HepG2 (cell line): Measurements from ENCODE around the gene THBD. TPM values are rescaled to one million over a fixed set of nuclear protein-coding genes. Genes with fewer than 3 reads are reported as not detected.

Experiments used
- ATAC-seq: fragments of 200-7000 bp; cut with Tn5 transposase; 3 replicates; pipeline ENCODE4 v1.9.1; 2020; ENCODE audit warnings: mild to moderate bottlenecking, moderate library complexity
- BruUV-seq: library from RNA; stranded (reverse); fragments of 400-500 nt; replicated peaks from 2 replicates; lab custom pipeline; 2021; lab: Mats Ljungman, UMichigan
- CTCF ChIA-PET: fragments of 300-600 bp; formaldehyde crosslinking; extraction: SDS; loops from one replicate; lab custom pipeline; 2021; ENCODE audit warnings: low total read pairs, inconsistent platforms, low intra/inter-chr PET ratio; lab: Yijun Ruan, JAX
- POLR2A ChIA-PET: fragments of 350-600 bp; sonication (Branson Sonifier 250); formaldehyde crosslinking; loops from one replicate; lab custom pipeline; 2020; ENCODE audit warnings: antibody characterized with exemption, inconsistent platforms; lab: Yijun Ruan, JAX
- DNase-seq: peaks from one replicate; pipeline ENCODE4 v3.0.0-alpha.2; 2015; ENCODE audit warnings: low spot score
- FAIRE-seq: peaks from 3 replicates; lab custom pipeline; 2011; peaks lifted over from hg19 to GRCh38; lab: Jason Lieb, UNC
- H2AFZ ChIP-seq: one replicate; pipeline ENCODE4 v1.6.1; 2011; ENCODE audit warnings: low read length, inconsistent platforms
- H3K27ac ChIP-seq: fragments of 300-600 bp; 3 replicates; pipeline ENCODE4 v1.8.0; 2011; ENCODE audit warnings: mixed run types, mild to moderate bottlenecking, mixed read lengths, low read length, inconsistent platforms; ENCODE audit not compliant: insufficient read depth; ENCODE audit errors: extremely low read length
- H3K27me3 ChIP-seq, 2 experiments: fragments of 200-600 bp in 1 of 2; 2 replicates in 1 of 2; 3 replicates in 1 of 2; pipeline versions ENCODE4 v1.6.0 to v1.8.0; 2011; ENCODE audit warnings: low read length in 2 of 2, mild to moderate bottlenecking in 2 of 2, moderate library complexity in 2 of 2, inconsistent platforms in 1 of 2; ENCODE audit not compliant: insufficient read depth in 2 of 2, control insufficient read depth in 1 of 2
- H3K36me3 ChIP-seq, 2 experiments: fragments of 200-600 bp in 1 of 2; replicated peaks in 1 of 2; 2 replicates in 1 of 2; 3 replicates in 1 of 2; pipeline versions ENCODE4 v1.5.1 to v1.8.0; 2011; ENCODE audit warnings: low read length in 2 of 2, inconsistent platforms in 1 of 2; ENCODE audit not compliant: insufficient read depth in 2 of 2, control insufficient read depth in 1 of 2
- H3K4me1 ChIP-seq: 2 replicates; pipeline ENCODE4 v1.5.1; 2012; ENCODE audit warnings: low read length, inconsistent platforms; ENCODE audit not compliant: insufficient read depth
- H3K4me2 ChIP-seq: 2 replicates; pipeline ENCODE4 v1.6.0; 2011; ENCODE audit warnings: low read depth, low read length, inconsistent platforms
- H3K4me3 ChIP-seq, 3 experiments: fragments of 200-600 bp in 1 of 3; sonication (generic), shearing (Covaris generic) in 1 of 3; replicated peaks in 1 of 3; 2 replicates each; pipeline ENCODE4 v1.5.1; 2011 to 2016; ENCODE audit warnings: low read length in 3 of 3, inconsistent platforms in 2 of 3, low read depth in 2 of 3, mild to moderate bottlenecking in 2 of 3, control low read depth in 1 of 3, mixed read lengths in 1 of 3; ENCODE audit not compliant: insufficient read depth in 1 of 3
- H3K79me2 ChIP-seq: one replicate; pipeline ENCODE4 v1.6.1; 2011; ENCODE audit warnings: low read length, inconsistent platforms; ENCODE audit not compliant: insufficient read depth
- H3K9ac ChIP-seq: 2 replicates; pipeline ENCODE4 v1.6.0; 2011; ENCODE audit warnings: mild to moderate bottlenecking, low read depth, low read length, inconsistent platforms; ENCODE audit not compliant: insufficient read depth
- H3K9me3 ChIP-seq: 2 replicates; pipeline ENCODE4 v1.5.1; 2012; ENCODE audit warnings: mild to moderate bottlenecking, low read length
- H4K20me1 ChIP-seq: 2 replicates; pipeline ENCODE4 v1.6.0; 2011; ENCODE audit warnings: inconsistent platforms, mild to moderate bottlenecking, low read length, moderate library complexity; ENCODE audit not compliant: insufficient read depth
- CTCF ChIP-seq: sonication (generic); formaldehyde crosslinking; IDR thresholded peaks from 2 replicates; pipeline ENCODE4 v1.5.0; 2020; ENCODE audit warnings: mild to moderate bottlenecking, missing genetic modification reagents, moderate library complexity
- FOXO4 ChIP-seq: sonication (generic); formaldehyde crosslinking; conservative IDR thresholded peaks from 2 replicates; pipeline ENCODE4 v1.8.1; 2023; ENCODE audit warnings: missing genetic modification reagents
- KDM5A ChIP-seq: fragments of 200-600 bp; sonication (generic); IDR thresholded peaks from 2 replicates; pipeline ENCODE4 v1.7.0; 2018; ENCODE audit warnings: antibody characterized with exemption, mild to moderate bottlenecking, low read length, borderline replicate concordance
- NFE2 ChIP-seq: sonication (generic); formaldehyde crosslinking; IDR thresholded peaks from 2 replicates; pipeline ENCODE4 v1.4.0; 2020; ENCODE audit warnings: missing genetic modification reagents
- ZNF550 ChIP-seq: sonication (generic); formaldehyde crosslinking; IDR thresholded peaks from 2 replicates; pipeline ENCODE4 v1.4.0; 2020; ENCODE audit warnings: mild to moderate bottlenecking, missing genetic modification reagents, borderline replicate concordance
- WGBS: methylation state at CpG from one replicate; pipeline ENCODE4 v1.1.6; 2017; ENCODE audit warnings: low lambda C conversion rate; 5-methylcytosine and 5-hydroxymethylcytosine counted together
- in situ Hi-C: cut with HindIII; loops from 2 replicates; pipeline ENCODE4 v1.10.0; 2017; ENCODE audit warnings: low pct_unique_long_range_greater_than_20kb; ENCODE audit not compliant: extremely low pct_ligation_motif_present
- intact Hi-C: fragments of 100-400 bp; cut with micrococcal nuclease; formaldehyde crosslinking; loops from one replicate; pipeline ENCODE4 v1.10.0; 2022; ENCODE audit not compliant: unreplicated experiment
- polyA plus RNA-seq, 8 experiments: library from polyadenylated mRNA; depleted of rRNA in 3 of 8; stranded (reverse) in 7 of 8; unstranded in 1 of 8; fragments of >200 nt; fragmentation: Illumina TruSeq in 4 of 8; extraction: Trizol in 4 of 8; gene quantifications; 2 replicates each; pipeline versions ENCODE4 v1.2.1 to v1.2.3, GENCODE V29; 2011 to 2016; ENCODE audit warnings: low read depth in 4 of 8, missing spikeins in 1 of 8, mixed read lengths in 1 of 8; ENCODE audit not compliant: insufficient read depth in 1 of 8
- total RNA-seq, 5 experiments: library from RNA; depleted of rRNA; stranded (reverse); fragments of >200 nt; fragmentation: Illumina TruSeq; extraction: Trizol; gene quantifications; 2 replicates each; pipeline ENCODE4 v1.2.3, GENCODE V29; 2016; ENCODE audit warnings: low read depth in 1 of 5

Gene THBD
- total and polyA plus RNA-seq, 2 of the 13 experiments (the other 11 are each of a cell fraction or from before 2014, with no cell fraction given) = 0.03 TPM; not detected in 1

- Histone ChIP-seq H3K79me2 (no peaks in the 10 kb centered on the region), H4K20me1 (no peaks in the 10 kb centered on the region), H3K4me3 (no peak overlapping the region), H2AFZ (no peak overlapping the region), H3K4me1 (no peaks in the 10 kb centered on the region), H3K9me3 (no peaks in the 10 kb centered on the region), H3K9ac (no peak overlapping the region), H3K27ac (no peak overlapping the region), H3K4me2 (no peak overlapping the region), H3K27me3 (peaks cover 4 to 38% of the 10 kb centered on the region in 2 experiments; a peak in 4 of 5 replicates), H3K36me3 (no peaks in the 10 kb centered on the region)
- DNase-seq = no peak
- intact Hi-C loops = no loop called here
- CTCF ChIA-PET = no interaction called here
- POLR2A ChIA-PET = no interaction called here
- 7% methylated on average over 6 of the region's 6 CpGs for WGBS
- BruUV-seq = no TSS peak
- in situ Hi-C loops = no loop called here
- no peak for TF ChIP-seq ZNF550 (CRISPR knock-in tag)
- TF ChIP-seq CTCF (CRISPR knock-in tag) = peak; percentile 19; the same call in 1 of the 2 replicates
- no peak for ATAC-seq
- no peak for FAIRE-seq
Observed at GRCh38 chr20:23090147-23090546, 40.7 kb upstream of the THBD start.

- no peak for TF ChIP-seq KDM5A
- TF ChIP-seq NFE2 = no peak
- 0 out of 2 replicates have a peak, but pooled peaks have one; percentile 31 for TF ChIP-seq FOXO4 (CRISPR knock-in tag)
- no peak overlapping the region for H3K27ac ChIP-seq
- intact Hi-C loops = no loop called here
- no peaks in the 10 kb centered on the region for H3K79me2 ChIP-seq
- 31% methylated on average over 8 of the region's 8 CpGs for WGBS
- no peak for FAIRE-seq
- no peak overlapping the region for H2AFZ ChIP-seq
- no peak overlapping the region for H3K9ac ChIP-seq
- in situ Hi-C loops = no loop called here
- no peak overlapping the region for H3K4me2 ChIP-seq
- ChIA-PET CTCF (no interaction called here), POLR2A (no interaction called here)
- no TSS peak for BruUV-seq
- H3K36me3 ChIP-seq = no peaks in the 10 kb centered on the region
- DNase-seq = no peak
- no peaks in the 10 kb centered on the region for H3K4me1 ChIP-seq
- no peak for ATAC-seq
- no peaks in the 10 kb centered on the region for H3K9me3 ChIP-seq
- no peaks in the 10 kb centered on the region for H4K20me1 ChIP-seq
- peaks cover 4 to 27% of the 10 kb centered on the region in 2 experiments; a peak in 4 of 5 replicates for H3K27me3 ChIP-seq
- H3K4me3 ChIP-seq = no peak overlapping the region
Observed at GRCh38 chr20:23088866-23089265, 39.4 kb upstream of the THBD start.
